RPMI8226 (cell line): ENCODE results near the gene EML6.

Experiments
- DNase-seq: peaks from one replicate; pipeline ENCODE4 v3.0.0-alpha.2; 2015

Gene EML6

DNA sequence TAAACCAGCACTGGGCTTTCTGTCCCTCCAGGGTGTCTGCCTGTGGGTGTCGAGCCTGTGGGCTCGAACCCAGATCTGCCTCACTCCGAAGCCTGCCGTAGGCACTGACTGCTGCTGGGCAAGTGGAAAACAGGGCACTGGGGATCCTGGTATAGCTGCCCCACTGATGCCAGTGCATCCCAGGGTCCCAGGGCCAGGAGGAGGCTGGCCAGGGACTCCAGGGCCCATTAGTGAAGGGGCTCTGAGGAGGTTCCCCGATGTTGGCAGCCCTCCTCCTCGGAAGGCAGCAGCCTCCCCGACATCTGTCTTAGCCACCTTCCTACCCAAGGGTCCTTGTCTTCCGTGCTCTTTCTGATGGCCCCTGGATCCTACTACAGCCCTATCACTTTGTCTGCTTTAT is 230.7 kb downstream of the EML6 start:
- DNase-seq = no peak

DNA sequence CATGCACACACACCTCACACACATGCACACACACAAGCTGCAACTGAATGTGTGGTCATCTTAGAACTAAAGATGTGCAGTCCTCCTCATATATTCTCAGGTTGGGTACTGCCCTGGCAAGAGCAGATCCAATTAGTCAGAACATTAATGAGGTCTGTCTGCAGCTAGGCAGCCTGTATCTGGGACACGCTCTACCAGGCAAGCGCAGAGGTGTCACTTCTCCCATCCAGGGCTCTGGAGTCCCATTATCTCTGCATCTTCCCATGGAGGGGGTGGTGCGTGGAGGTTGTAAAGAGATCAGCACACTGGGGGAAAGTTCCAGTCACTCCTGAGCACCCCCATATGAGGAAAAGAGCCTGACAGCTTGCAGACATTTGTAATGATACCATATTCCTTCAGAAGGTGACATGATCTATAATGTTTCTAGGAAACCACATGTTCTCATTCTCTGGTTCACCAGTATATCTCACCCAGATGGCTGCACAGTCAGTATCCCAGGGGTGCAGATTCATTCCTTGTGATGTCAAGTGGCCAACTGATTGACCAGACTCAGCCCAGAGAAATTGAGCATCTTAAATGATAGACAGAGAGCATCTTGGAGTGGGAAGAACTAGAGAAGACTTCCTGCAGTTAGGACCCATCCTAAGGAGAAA is 231.4 kb downstream of the EML6 start:
- DNase-seq = no peak

DNA sequence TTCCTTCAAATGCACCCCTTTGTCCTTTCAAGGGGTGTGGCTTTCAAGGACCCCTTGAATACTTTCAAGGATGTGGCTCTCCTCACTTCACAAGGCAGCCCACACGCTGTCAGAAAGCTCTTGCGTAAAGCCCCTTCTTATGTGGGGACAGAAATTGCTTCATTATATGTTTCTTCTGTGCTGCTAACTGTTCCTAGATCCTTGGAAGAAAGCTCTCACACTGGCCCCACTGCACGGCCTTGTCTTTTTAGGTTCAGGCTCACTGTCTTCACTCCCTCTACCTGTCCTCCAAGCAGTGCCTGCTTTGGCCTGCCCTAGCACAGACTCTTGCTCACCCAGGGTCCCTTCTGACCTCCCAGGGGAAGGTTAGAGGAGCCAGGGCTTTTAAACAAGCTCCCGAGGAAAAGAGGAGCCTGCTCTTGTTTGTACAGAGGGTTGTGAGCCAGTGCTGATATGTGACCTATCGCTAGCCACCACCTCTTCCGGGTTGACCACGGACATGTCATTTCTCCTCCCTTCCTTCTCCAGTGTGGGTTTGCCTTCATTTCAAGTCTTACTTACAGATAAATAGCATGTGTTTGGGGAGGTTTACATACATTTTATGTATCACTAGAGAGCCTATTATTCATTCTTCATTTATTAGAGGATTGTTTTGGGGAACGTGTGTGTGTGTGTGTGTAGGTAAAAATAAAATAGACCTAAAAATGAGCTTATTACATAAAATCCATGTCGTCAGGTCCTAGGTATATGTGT is 232.1 kb downstream of the EML6 start:
- no peak for DNase-seq

DNA sequence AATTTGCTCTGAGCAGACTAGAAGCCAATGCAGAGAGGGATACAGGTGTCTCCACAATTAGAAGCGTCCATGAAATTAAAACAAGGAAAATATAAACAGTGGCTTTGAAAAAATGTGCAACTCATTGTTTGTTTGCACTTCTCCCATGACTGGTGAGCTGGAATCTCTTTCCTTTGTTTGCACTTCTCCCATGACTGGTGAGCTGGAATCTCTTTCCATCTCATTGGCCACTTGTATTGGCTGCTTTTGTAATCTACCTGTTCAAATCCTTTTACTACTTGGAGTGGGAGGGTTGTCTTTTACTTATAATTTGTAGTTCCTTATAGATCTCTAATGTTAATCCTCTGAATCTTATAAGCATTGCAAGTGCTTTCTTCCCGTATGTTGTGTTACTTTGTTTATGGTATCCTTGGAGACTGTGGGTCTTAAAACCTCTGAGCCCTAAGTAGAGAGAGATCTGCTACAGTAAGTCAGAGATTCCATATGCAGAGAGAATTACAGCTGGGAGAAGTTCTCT is 232.7 kb downstream of the EML6 start:
- no peak for DNase-seq

DNA sequence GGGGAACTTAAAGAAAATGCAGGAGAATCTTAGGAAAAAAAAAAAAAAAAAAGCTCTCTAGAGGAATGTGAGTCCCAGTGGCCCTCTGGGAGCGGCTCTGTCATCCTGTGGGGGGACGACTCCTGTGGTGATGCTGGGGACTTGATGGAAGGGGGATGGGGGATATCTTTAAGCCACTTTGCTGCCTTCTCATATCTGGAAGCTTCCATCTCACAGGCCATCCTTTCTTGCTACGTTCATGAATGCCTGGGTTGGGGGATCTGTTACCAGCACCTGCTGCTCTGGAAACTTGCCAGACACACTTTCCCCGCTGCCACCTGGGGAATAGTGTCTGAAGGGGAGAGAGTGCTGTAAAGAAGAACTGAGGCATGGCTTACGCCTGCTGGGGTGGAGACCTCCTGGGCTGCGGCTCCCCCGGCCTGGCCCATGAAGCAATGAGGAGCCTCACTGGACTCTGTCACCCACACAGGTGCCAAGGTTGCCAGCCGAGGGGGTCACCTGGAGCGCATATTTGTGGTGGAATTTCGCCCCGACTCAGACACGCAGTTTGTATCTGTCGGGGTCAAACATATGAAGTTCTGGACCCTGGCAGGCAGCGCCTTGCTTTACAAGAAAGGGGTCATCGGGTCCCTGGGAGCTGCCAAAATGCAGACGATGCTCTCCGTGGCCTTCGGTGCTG is 234.0 kb downstream of the EML6 start:
- no peak for DNase-seq

DNA sequence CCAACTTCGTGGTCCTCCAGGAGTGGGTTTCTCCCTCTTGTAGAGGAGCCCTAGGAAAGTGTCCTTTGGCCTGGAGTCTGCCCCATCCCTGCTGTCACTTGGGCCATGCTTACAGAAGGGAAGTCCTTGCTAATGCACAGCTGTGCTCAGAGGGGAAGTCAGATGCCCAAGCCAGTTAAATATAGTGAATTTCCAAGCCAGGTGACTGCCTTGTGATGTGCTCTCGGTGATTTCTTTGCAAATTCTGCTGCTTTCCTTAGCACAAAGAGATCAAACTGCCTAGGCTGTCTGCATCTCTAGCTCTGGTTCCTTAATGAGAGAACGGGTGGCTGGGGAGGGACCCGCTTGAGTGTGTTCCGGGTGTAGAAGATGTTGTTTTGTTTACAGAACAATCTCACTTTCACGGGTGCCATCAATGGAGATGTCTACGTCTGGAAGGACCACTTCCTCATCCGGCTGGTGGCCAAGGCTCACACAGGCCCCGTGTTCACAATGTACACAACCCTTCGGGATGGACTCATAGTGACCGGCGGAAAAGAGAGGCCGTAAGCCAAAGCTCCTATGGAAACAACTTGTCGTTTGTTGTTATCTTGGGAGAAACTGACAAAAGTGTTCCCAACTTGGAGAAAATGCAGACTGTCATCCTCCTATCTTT is 235.4 kb downstream of the EML6 start:
- no peak for DNase-seq

DNA sequence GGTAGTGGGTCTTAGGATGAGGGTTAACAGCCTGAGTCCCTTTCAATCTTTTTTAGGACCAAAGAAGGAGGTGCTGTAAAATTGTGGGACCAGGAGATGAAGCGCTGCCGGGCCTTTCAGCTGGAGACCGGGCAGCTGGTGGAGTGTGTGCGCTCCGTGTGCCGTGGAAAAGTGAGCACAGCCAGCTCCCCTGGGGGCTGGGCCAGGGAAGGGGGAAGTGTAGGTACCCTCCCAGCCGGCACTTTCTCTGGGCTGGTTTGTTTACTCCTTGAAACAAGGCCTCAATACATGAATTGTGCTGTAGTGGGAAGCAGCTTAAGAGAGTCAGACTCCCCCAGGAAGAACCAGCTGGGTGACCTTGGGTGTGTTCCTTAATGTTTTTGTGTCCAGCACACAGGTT is 236.7 kb downstream of the EML6 start:
- no peak for DNase-seq

DNA sequence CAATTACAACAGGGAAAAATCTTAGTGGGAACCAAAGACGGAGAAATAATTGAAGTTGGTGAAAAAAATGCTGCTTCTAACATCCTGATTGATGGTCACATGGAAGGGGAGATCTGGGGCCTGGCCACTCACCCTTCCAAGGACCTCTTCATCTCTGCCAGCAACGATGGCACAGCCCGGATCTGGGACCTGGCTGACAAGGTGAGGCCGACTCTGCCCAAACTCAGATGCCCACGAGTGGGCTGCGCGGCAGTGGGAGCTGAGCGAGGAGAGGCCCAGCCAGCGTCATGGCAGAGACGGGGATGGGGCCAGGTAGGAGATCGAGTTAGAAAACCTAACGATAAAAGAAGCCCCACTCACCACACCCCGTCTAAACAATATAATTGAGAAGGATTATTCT is 239.0 kb downstream of the EML6 start:
- DNase-seq = no peak

DNA sequence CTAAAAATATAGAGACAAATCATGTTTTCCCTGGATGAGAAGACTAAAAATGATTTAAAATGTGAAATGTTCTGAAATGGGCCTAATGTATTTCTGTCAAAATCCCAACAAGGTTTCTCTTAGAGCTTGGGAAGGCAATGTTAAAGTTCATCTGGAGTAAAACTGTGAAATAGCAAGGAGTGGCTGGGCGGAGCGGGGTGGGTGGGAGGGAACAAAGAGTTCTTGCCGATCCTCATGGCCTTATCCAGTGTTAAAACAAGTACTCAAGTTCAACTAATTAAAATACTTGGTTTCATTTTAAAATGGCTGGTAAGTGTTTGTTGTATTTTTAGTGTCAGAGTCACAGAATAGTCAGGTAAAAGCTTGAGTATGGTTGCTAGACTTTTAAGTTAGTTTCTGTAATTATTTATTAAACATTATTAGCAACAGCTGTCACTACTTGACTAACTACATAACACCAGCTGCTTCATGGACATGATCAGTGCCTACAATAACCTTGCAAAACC is 239.5 kb downstream of the EML6 start:
- no peak for DNase-seq

DNA sequence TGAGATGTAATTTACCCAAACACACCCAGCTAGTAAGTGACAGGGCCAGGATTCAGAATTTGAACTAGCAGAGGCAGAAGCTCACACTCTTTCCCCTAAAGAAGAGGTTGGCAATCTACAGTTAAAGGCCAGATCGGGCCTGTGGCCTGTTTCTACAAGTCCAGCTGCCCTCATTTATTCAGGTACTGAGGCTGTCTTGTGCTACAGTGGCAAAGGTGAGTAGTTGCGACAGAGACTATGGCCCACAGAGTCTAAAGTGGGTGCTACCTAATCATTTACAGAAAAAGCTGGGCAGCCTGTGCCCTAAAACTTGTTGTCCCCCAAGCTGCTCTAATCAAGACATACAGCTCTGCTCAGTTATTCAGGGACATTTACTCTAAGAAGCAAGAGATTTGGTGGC is 240.0 kb downstream of the EML6 start:
- no peak for DNase-seq

DNA sequence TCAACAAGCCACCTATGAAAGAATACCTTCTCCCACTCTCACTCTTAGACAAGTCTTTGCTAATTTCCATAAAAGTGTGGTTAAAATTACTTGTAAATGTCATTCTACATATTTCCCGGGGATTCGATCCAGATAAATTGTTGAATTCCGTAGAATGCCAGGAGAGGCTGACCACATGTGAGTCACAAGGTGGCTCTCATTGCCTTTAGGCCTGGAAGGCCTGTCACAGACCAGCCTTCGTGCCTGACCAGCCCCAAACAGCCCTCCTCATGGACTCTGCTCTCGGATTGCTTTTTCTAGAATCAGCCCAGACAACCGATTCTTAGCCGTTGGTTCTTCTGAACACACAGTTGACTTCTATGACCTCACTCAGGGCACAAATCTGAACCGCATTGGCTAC is 240.8 kb downstream of the EML6 start:
- DNase-seq = no peak

DNA sequence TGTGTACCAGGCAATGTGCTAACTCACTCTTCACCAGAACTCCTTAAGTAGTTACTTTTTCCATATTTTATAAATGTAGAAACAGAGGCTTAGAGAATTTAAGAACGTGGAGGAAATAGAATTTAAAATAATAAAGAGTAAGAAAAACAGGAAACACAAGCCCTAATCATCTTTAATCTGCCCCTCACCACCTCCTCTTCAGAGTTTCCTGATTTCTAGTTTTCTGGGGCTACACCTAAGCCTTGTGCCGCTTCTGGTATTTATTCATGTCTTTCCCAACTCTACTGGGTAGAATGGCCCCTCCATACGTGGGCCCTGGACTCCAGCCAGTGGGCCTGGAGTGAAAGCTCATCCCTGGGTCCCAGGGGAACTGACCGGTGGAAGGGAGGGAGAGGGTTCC is 241.4 kb downstream of the EML6 start:
- no peak for DNase-seq

DNA sequence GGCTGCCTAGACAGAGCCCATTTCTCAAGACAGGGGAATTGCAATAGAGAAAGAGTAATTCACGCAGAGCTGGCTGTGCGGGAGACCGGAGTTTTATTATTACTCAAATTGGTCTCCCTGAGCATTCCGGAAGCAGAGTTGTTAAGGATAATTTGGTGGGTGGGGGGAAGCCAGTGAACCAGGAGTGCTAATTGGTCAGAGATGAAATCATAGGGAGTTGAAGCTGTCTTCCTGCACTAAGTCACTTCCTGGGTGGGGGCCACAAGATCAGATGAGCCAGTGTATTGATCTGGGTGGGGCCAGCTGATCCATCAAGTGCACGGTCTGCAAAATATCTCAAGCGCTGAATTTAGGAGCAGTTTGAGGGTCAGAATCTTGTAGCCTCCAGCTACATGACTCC is 242.0 kb downstream of the EML6 start:
- DNase-seq = no peak

DNA sequence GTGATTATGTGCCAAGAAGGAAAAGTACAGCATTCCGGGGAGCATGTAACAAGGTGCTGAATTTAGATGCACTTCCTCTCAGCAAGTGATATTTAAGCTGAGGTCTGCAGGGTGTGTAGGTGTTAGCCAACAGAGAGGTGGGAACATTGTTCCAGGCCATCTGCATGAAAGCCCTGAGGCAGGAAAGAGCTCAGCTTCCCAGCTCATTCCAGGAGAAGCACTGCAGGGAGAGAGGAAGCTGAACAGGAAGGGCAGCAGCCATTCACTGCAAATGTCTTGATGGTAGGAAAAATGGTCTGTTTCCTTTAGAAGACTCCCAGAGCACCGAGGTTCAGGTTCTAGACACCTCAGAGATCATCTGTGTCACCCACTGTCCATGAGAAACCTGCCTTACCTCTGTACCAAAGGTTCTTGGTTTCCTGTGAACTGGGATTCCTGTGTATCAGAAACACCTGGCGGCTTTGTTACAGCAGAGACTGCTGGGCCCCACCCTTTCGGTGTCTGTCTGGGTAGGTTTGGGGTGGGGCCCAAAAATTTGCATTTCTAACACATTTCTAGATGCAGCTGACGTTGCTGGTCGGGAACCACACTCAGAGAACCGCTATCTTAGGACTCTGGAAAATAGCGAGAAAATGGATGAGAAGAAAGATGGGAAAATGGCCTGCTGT is 242.8 kb downstream of the EML6 start:
- peak; percentile 62 for DNase-seq

DNA sequence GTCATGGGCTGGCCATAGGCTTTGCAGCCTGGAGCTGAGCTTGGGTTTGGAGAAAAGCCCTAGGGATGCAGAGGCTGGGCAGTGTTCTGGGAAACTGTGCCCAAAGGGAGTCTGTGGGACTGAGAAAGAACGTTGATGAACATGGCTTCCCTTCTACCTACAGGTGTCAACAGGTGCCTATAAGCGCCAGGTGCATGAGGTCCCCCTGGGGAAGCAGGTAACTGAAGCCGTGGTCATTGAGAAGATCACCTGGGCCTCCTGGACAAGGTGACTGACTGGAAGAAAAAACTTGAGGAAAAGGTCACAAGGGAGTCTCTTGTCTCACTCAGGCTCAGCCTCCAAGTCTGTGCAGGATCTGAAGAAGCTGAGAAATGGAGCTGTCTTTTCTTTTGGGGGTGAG is 243.4 kb downstream of the EML6 start:
- DNase-seq = no peak

DNA sequence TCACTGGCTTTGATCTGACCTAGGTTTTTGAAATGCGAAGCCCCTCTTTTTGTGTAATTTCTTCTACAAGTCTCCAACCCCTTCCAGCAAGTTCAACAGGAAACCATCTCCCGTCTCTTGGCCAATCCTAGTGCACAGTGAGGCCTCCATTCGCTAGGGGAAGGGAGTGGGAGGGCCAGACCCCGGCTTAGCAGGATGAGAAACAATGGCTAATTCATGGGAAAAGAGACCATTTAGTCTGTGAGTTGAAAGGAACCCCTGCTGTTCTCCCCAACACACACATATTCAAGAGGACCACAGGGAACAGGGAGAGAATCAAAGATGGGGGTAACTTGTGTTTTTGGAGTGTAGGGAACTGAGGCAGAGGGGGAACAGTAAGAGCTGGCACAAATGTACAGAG is 243.8 kb downstream of the EML6 start:
- no peak for DNase-seq

DNA sequence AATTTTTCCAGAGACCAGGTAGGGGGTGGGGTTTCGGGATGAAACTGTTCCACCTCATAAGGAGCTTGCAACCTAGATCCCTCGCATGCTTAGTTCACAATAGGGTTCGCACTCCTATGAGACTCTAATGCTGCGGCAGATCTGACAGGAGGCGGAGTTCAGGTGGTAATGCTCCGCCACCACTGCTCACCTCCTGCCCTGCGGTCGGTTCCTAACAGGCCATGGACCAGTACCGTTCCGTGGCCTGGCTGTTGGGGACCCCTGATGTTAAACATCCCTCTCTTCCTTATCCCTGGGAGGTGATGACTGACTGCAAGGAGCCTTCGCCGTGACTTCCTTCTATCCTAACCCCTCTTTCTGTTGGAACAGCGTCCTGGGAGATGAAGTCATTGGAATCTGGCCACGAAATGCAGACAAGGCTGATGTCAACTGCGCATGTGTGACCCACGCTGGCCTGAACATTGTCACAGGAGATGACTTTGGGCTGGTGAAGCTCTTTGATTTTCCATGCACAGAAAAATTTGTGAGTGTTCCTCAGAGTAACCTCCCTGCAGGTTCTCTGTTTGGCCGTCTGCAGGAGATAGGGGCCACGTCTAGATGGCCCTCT is 244.4 kb downstream of the EML6 start:
- no peak for DNase-seq

DNA sequence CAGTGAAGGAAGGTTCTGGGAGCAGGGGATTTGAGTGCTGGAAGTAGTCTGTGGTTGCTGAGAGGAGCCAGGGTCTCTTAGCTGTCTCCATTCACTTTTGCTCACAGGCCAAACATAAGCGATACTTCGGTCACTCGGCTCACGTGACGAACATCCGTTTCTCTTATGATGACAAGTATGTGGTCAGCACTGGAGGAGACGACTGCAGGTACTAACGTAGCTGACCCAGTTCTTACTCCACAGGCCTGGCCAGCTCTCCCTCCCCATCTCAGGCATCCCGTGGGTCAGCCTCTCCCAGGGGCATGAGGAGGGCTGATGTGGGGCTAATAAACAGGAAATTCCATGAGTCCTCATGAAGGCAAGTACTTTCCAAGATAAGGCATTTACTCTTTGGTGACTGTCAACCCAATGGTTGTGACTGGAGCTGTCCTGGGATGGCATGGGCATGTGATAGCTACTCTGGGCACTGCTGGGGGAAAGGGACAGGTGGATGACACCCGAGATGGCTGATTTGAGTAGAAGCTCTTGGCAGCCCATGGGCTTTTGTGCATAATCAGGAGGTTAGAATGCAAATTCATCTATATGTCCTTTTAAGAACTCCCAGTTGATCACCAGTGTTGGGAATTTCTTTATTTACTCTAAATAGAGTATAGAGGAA is 245.2 kb downstream of the EML6 start:
- no peak for DNase-seq

DNA sequence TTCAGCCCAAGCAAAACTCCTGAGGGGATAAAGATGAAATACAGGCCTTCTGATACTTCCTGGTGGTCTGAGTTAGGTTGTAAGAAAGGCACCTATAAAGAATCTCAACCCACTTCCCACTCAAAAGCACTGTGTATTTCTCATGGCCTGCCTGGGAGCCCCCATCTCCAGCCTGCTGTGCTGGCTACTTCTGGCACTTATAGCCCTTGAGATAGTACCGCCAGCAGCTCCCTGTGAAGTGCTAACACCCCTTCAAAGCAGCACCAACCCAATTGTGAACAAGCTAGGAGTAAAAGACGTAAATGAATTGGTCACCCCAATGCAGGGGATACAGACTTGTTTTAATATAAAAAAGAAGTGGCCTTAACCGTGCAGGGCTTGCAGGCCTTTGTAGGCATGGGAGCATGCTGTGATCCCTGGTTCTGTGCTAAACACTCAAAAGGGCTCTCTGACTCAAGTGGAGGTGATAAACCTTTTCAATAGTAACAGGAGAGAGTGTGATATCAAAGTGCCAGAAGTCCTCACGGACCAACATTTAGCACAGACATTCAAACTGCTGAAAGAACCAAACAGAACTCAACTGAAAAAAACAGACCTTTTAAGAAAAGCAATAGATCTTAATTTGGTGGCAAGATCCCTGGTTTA is 246.0 kb downstream of the EML6 start:
- no peak for DNase-seq

DNA sequence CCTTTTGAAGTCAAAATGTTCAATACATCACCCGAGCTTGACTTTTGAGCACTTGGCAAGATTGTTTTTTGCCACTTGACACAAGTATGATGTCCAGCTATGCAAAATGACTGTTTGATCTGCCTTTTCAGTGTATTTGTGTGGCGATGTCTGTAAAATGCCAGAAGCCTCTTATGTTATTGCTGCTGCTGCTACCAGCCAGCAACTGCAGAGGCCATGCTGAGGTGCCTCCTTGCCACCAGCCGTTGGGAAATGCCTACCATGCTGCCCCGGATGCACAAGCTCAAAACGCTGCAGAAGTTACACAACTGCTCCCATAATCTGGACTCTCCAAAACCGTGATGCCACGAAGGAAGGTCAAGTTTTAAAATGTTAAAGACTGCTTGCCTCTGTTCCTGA is 246.5 kb downstream of the EML6 start:
- DNase-seq = no peak

DNA sequence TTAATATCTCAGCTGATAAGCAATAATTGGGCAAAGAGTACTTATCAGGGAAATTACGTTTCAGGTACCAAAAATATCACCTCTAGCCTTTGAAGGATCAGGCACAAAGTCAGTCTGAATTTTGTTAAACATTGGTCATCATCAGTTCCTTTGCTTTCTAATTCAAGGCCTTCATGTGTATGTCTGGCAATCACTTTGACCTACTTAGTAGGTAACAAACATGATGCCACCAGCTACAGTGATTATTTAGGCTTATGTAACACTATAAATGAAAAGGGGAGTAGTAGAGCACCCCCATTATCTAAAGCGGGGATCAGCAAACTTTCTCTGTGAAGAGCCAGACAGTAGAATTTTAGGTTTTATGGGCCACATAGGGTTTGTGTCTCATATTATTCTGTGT is 251.7 kb downstream of the EML6 start:
- DNase-seq = no peak
